A549 (cell line): Measurements from ENCODE around the gene OR9G1. TPM values are rescaled to one million over a fixed set of nuclear protein-coding genes. Genes with fewer than 3 reads are reported as not detected.

Source experiments
- ATAC-seq, 2 experiments: fragments of 200-7000 bp in 1 of 2; fragments of >200 bp in 1 of 2; cut with Nextera tagmentation in 1 of 2; cut with Tn5 transposase in 1 of 2; 3 replicates each; pipeline versions ENCODE4 v1.8.0 to v1.9.1; 2018 to 2020; ENCODE audit warnings: mild to moderate bottlenecking in 1 of 2, moderate library complexity in 1 of 2
- CTCF ChIA-PET: fragments of 300-600 bp; sonication (Branson Sonifier 250); formaldehyde crosslinking; extraction: SDS; loops from one replicate; lab custom pipeline; 2021; ENCODE audit warnings: antibody characterized with exemption, inconsistent platforms; lab: Yijun Ruan, JAX
- POLR2A ChIA-PET: fragments of 350-600 bp; formaldehyde crosslinking; extraction: SDS; loops from one replicate; lab custom pipeline; 2021; ENCODE audit warnings: antibody characterized with exemption, inconsistent platforms; lab: Yijun Ruan, JAX
- DNase-seq, 2 experiments: peaks; one replicate each; pipeline versions ENCODE4 v3.0.0 to v3.0.0-alpha.2; 2011 to 2016; ENCODE audit warnings: low read depth in 1 of 2, low spot score in 1 of 2
- FAIRE-seq: peaks from 2 replicates; lab custom pipeline; 2011; peaks lifted over from hg19 to GRCh38; lab: Jason Lieb, UNC
- H3K27ac ChIP-seq, 2 experiments: fragments of >200 bp; sonication (Bioruptor Twin); formaldehyde crosslinking; 3 replicates each; pipeline ENCODE4 v1.5.1; 2016 to 2017
- H3K4me1 ChIP-seq: fragments of >200 bp; sonication (Bioruptor Twin); formaldehyde crosslinking; 3 replicates; pipeline ENCODE4 v1.6.1; 2016
- H3K4me2 ChIP-seq: fragments of >200 bp; sonication (Bioruptor Twin); formaldehyde crosslinking; 3 replicates; pipeline ENCODE4 v1.6.1; 2016
- H3K4me3 ChIP-seq: fragments of >200 bp; sonication (Bioruptor Twin); formaldehyde crosslinking; 3 replicates; pipeline ENCODE4 v1.5.1; 2016
- H3K9me3 ChIP-seq: fragments of >200 bp; sonication (Bioruptor Twin); formaldehyde crosslinking; 3 replicates; pipeline ENCODE4 v1.6.1; 2016
- CBX8 ChIP-seq: fragments of 200-600 bp; sonication (generic); IDR thresholded peaks from 2 replicates; pipeline ENCODE4 v1.6.1; 2016
- CHD2 ChIP-seq: fragments of 150-350 bp; IDR thresholded peaks from 2 replicates; pipeline ENCODE4 v1.6.1; 2014; ENCODE audit warnings: low read length; ENCODE audit not compliant: partially characterized antibody
- CHD4 ChIP-seq: fragments of 200-600 bp; sonication (generic); IDR thresholded peaks from 2 replicates; pipeline ENCODE4 v1.6.1; 2016; ENCODE audit warnings: antibody characterized with exemption, mild to moderate bottlenecking, borderline replicate concordance
- FOSB ChIP-seq: fragments of 250-450 bp; sonication (Bioruptor Pico); IDR thresholded peaks from 2 replicates; pipeline ENCODE4 v1.5.0; 2020; ENCODE audit warnings: mild to moderate bottlenecking, moderate library complexity
- FOXS1 ChIP-seq: fragments of 250-450 bp; sonication (Bioruptor Pico); IDR thresholded peaks from 2 replicates; pipeline ENCODE4 v1.5.0; 2020; ENCODE audit warnings: mild to moderate bottlenecking, moderate library complexity
- JUNB ChIP-seq: fragments of >200 bp; sonication (Bioruptor Twin); formaldehyde crosslinking; IDR thresholded peaks from 2 replicates; pipeline ENCODE4 v1.6.1; 2016
- KDM5A ChIP-seq: fragments of 200-600 bp; sonication (generic); IDR thresholded peaks from 2 replicates; pipeline ENCODE4 v1.6.1; 2016; ENCODE audit warnings: antibody characterized with exemption, mild to moderate bottlenecking
- MAZ ChIP-seq: fragments of 150-350 bp; IDR thresholded peaks from 2 replicates; pipeline ENCODE4 v1.6.1; 2014; ENCODE audit warnings: antibody characterized with exemption, low read depth, low read length, borderline replicate concordance
- MYC ChIP-seq: IDR thresholded peaks from 2 replicates; pipeline ENCODE4 v1.6.1; 2012; ENCODE audit warnings: mild to moderate bottlenecking, inconsistent platforms, low read length, improper control_type of control experiment, borderline replicate concordance
- NPAS2 ChIP-seq: fragments of 250-450 bp; sonication (Bioruptor Pico); IDR thresholded peaks from 2 replicates; pipeline ENCODE4 v1.8.0; 2022; ENCODE audit warnings: mild to moderate bottlenecking, moderate library complexity, borderline replicate concordance
- NR3C1 ChIP-seq: fragments of >200 bp; sonication (Bioruptor Twin); formaldehyde crosslinking; IDR thresholded peaks from 3 replicates; pipeline ENCODE4 v1.6.1; 2017
- SREBF2 ChIP-seq: fragments of 450-650 bp; IDR thresholded peaks from 2 replicates; pipeline ENCODE4 v1.6.1; 2014; ENCODE audit warnings: mild to moderate bottlenecking, moderate library complexity
- ZC3H11A ChIP-seq: fragments of 450-650 bp; IDR thresholded peaks from 2 replicates; pipeline ENCODE4 v1.6.1; 2014; ENCODE audit warnings: antibody characterized with exemption, mild to moderate bottlenecking
- ZFP36 ChIP-seq: fragments of 450-650 bp; IDR thresholded peaks from 2 replicates; pipeline ENCODE4 v1.6.1; 2014; ENCODE audit warnings: borderline replicate concordance; ENCODE audit not compliant: partially characterized antibody
- WGBS: methylation state at CpG from one replicate; pipeline ENCODE4 v1.1.6; 2017; ENCODE audit errors: missing lambda C conversion rate; 5-methylcytosine and 5-hydroxymethylcytosine counted together
- polyA minus RNA-seq: library from RNA; depleted of rRNA, polyadenylated mRNA; stranded (reverse); fragments of >200 nt; gene quantifications from 2 replicates; pipeline ENCODE4 v1.2.3, GENCODE V29; 2011; rRNA and poly(A)+ RNA removed
- polyA plus RNA-seq, 4 experiments: library from polyadenylated mRNA; depleted of rRNA in 3 of 4; stranded (reverse); fragments of >200 nt; fragmentation: RNase III in 1 of 4; extraction: RNeasy Plus Mini Kit Qiagen cat#74134 plus additional on column Dnase treatment in 1 of 4; gene quantifications; 2 replicates in 3 of 4; 3 replicates in 1 of 4; pipeline ENCODE4 v1.2.3, GENCODE V29; 2011 to 2017
- TF ChIP-seq, protein P1 (sequence below): fragments of 200-600 bp; sonication (generic); IDR thresholded peaks from 2 replicates; pipeline ENCODE4 v1.6.1; 2016; ENCODE audit warnings: antibody characterized with exemption, mild to moderate bottlenecking, moderate library complexity
- TF ChIP-seq, protein P2 (sequence below): fragments of 250-450 bp; sonication (Bioruptor Pico); IDR thresholded peaks from 2 replicates; pipeline ENCODE4 v1.5.0; 2021; ENCODE audit warnings: mild to moderate bottlenecking, moderate library complexity, borderline replicate concordance
- TF ChIP-seq, protein P3 (sequence below): fragments of 150-350 bp; IDR thresholded peaks from 2 replicates; pipeline ENCODE4 v1.6.1; 2014; ENCODE audit warnings: low read depth, mild to moderate bottlenecking, low read length
- TF ChIP-seq, protein P4 (sequence below): fragments of >200 bp; sonication (Bioruptor Twin); formaldehyde crosslinking; IDR thresholded peaks from 3 replicates; pipeline ENCODE4 v1.5.1; 2016

Gene OR9G1, protein sequence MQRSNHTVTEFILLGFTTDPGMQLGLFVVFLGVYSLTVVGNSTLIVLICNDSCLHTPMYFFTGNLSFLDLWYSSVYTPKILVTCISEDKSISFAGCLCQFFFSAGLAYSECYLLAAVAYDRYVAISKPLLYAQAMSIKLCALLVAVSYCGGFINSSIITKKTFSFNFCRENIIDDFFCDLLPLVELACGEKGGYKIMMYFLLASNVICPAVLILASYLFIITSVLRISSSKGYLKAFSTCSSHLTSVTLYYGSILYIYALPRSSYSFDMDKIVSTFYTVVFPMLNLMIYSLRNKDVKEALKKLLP
- not detected in 2 replicates for polyA plus RNA-seq (2011; rRNA removed)
- not detected in 2 replicates for polyA plus RNA-seq (2012; cell fraction: cytosol; rRNA removed)
- polyA plus RNA-seq (2012; cell fraction: nucleus; rRNA removed), result not detected in 2 replicates
- not detected in 3 replicates for polyA plus RNA-seq (2017; fragmentation: RNase III; extraction: RNeasy Plus Mini Kit Qiagen cat#74134 plus additional on column Dnase treatment)
- polyA minus RNA-seq, result not detected in 2 replicates

DNA sequence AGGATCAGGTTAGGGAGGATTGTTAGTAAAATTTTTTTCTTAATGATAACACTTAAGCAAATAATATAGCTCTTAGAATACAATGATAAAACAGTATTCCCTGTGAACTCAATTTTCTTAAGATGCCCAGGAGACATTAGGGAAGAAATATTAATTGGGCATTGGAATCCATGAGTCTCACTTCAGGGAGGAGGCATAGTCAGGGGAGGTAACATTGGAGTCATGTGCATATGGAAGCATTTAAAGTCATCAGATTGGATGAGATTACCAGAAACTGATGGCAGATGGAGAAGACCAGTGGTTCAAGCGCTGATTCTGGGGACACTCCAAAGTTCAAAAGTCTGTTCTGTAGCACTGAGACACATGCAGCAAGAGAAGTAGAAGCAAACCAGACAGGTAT lies at the start of gene OR9G1:
Gene OR9G1 (plus strand): TSS at position 301 of the 400 bp plus-strand sequence. CDS start 1,293 bp downstream, outside the sequence.
- TF ChIP-seq, protein P1, sequence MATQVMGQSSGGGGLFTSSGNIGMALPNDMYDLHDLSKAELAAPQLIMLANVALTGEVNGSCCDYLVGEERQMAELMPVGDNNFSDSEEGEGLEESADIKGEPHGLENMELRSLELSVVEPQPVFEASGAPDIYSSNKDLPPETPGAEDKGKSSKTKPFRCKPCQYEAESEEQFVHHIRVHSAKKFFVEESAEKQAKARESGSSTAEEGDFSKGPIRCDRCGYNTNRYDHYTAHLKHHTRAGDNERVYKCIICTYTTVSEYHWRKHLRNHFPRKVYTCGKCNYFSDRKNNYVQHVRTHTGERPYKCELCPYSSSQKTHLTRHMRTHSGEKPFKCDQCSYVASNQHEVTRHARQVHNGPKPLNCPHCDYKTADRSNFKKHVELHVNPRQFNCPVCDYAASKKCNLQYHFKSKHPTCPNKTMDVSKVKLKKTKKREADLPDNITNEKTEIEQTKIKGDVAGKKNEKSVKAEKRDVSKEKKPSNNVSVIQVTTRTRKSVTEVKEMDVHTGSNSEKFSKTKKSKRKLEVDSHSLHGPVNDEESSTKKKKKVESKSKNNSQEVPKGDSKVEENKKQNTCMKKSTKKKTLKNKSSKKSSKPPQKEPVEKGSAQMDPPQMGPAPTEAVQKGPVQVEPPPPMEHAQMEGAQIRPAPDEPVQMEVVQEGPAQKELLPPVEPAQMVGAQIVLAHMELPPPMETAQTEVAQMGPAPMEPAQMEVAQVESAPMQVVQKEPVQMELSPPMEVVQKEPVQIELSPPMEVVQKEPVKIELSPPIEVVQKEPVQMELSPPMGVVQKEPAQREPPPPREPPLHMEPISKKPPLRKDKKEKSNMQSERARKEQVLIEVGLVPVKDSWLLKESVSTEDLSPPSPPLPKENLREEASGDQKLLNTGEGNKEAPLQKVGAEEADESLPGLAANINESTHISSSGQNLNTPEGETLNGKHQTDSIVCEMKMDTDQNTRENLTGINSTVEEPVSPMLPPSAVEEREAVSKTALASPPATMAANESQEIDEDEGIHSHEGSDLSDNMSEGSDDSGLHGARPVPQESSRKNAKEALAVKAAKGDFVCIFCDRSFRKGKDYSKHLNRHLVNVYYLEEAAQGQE, result no peak
- no peak for TF ChIP-seq FOXS1 (CRISPR knock-in tag)
- TF ChIP-seq, protein P2, sequence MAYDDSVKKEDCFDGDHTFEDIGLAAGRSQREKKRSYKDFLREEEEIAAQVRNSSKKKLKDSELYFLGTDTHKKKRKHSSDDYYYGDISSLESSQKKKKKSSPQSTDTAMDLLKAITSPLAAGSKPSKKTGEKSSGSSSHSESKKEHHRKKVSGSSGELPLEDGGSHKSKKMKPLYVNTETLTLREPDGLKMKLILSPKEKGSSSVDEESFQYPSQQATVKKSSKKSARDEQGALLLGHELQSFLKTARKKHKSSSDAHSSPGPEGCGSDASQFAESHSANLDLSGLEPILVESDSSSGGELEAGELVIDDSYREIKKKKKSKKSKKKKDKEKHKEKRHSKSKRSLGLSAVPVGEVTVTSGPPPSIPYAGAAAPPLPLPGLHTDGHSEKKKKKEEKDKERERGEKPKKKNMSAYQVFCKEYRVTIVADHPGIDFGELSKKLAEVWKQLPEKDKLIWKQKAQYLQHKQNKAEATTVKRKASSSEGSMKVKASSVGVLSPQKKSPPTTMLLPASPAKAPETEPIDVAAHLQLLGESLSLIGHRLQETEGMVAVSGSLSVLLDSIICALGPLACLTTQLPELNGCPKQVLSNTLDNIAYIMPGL (CRISPR knock-in tag), result no peak
- no peak for DNase-seq
- Histone ChIP-seq H3K9me3 (no peaks in the 10 kb centered on the region), H3K4me2 (no peak within 1 kb of the TSS), H3K4me3 (no peak within 1 kb of the TSS), H3K27ac (no peak within 1 kb of the TSS), H3K4me1 (no peaks in the 10 kb centered on the region)
- WGBS, result 18% methylated on average over 1 of the region's 1 CpG
- FAIRE-seq, result no peak
- ATAC-seq, result no peak
- ChIA-PET POLR2A (no interaction called here), CTCF (no interaction called here)

DNA sequence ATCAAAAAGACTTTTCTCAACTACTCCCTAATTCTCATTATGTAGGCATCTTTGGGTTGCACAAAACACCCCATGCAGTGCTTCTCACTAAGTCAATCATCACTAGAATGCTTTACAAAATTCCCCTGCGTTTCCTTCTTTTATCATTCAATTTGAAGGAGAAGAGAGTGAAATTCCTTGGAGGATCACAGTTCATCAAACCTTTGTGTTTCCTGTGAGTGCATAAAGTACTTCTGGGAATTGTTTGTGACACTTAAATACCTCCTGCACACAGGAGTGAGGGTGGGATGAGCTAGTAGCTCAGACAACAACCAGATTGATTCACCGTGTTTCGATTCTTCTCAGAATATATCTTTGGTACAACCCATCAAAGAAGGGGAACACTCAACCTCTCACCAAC lies 39.1 kb upstream of the OR9G1 start:
- no peak for DNase-seq
- Histone ChIP-seq H3K4me1 (no peaks in the 10 kb centered on the region), H3K4me2 (no peak overlapping the region), H3K27ac (no peak overlapping the region), H3K9me3 (no peaks in the 10 kb centered on the region), H3K4me3 (no peak overlapping the region)
- 47% methylated on average over 3 of the region's 3 CpGs for WGBS
- FAIRE-seq, result no peak
- CTCF ChIA-PET, result no interaction called here
- TF ChIP-seq ZC3H11A (no peak), NR3C1 (no peak), FOXS1 (CRISPR knock-in tag) (no peak), MYC (no peak)
- TF ChIP-seq, protein P3, sequence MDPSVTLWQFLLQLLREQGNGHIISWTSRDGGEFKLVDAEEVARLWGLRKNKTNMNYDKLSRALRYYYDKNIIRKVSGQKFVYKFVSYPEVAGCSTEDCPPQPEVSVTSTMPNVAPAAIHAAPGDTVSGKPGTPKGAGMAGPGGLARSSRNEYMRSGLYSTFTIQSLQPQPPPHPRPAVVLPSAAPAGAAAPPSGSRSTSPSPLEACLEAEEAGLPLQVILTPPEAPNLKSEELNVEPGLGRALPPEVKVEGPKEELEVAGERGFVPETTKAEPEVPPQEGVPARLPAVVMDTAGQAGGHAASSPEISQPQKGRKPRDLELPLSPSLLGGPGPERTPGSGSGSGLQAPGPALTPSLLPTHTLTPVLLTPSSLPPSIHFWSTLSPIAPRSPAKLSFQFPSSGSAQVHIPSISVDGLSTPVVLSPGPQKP, result no peak
- POLR2A ChIA-PET, result no interaction called here
- ATAC-seq, result no peak

DNA sequence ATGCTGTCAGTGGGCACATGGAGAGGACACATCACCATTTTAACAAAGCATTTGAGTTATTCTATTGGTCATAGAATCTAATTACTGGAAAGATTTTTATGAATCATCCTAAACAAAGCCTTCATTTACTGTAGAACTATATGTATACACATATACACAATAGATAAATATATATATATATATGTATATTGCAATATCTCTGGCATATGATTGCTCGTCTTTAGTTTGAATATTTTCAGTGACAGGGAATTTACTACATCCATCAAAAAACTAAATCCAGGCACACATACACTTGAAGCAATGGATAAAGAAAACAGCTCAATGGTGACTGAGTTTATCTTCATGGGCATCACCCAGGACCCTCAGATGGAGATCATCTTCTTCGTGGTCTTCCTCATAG lies 35.5 kb upstream of the OR9G1 start, which contains the start of gene OR5AR1:
Gene OR5AR1 (plus strand): TSS at position 301 of the 400 bp plus-strand sequence. CDS start 0 bp downstream, at position 301.
- no peak for ATAC-seq
- H3K4me3 ChIP-seq, result no peak within 1 kb of the TSS
- no peaks in the 10 kb centered on the region for H3K4me1 ChIP-seq
- no peak for TF ChIP-seq KDM5A
- no peak for TF ChIP-seq CBX8
- TF ChIP-seq CHD4, result no peak
- TF ChIP-seq NPAS2 (CRISPR knock-in tag), result no peak
- TF ChIP-seq MAZ, result no peak
- TF ChIP-seq FOSB, result no peak
- TF ChIP-seq SREBF2, result no peak
- TF ChIP-seq ZFP36, result no peak
- no peak for TF ChIP-seq JUNB
- no peak for TF ChIP-seq CHD2
- TF ChIP-seq, protein P4, sequence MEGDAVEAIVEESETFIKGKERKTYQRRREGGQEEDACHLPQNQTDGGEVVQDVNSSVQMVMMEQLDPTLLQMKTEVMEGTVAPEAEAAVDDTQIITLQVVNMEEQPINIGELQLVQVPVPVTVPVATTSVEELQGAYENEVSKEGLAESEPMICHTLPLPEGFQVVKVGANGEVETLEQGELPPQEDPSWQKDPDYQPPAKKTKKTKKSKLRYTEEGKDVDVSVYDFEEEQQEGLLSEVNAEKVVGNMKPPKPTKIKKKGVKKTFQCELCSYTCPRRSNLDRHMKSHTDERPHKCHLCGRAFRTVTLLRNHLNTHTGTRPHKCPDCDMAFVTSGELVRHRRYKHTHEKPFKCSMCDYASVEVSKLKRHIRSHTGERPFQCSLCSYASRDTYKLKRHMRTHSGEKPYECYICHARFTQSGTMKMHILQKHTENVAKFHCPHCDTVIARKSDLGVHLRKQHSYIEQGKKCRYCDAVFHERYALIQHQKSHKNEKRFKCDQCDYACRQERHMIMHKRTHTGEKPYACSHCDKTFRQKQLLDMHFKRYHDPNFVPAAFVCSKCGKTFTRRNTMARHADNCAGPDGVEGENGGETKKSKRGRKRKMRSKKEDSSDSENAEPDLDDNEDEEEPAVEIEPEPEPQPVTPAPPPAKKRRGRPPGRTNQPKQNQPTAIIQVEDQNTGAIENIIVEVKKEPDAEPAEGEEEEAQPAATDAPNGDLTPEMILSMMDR, result no peak
- FAIRE-seq, result no peak
- no peak within 1 kb of the TSS for H3K4me2 ChIP-seq
- 1% methylated on average over 2 of the region's 2 CpGs for WGBS
- no peak for DNase-seq
- H3K9me3 ChIP-seq, result no peaks in the 10 kb centered on the region
- H3K27ac ChIP-seq, result no peak within 1 kb of the TSS
- ChIA-PET CTCF (no interaction called here), POLR2A (no interaction called here)
